Fibroblast of lung (primary cell): ENCODE data around the gene POR. TPM values are rescaled to one million over a fixed set of nuclear protein-coding genes. Genes with fewer than 3 reads are reported as not detected.

Experiments
- DNase-seq, 2 donors: peaks; one replicate each; pipeline versions ENCODE4 v3.0.0 to v3.0.0-alpha.2; 2010; ENCODE audit warnings: low read depth in 2 of 2
- H2AFZ ChIP-seq: 2 replicates; pipeline ENCODE4 v1.5.1; 2012; ENCODE audit warnings: low read length, control low read depth, inconsistent platforms
- H3K27ac ChIP-seq: 2 replicates; pipeline ENCODE4 v1.5.1; 2011; ENCODE audit warnings: low read length, control low read depth; ENCODE audit not compliant: insufficient read depth
- H3K27me3 ChIP-seq: 2 replicates; pipeline ENCODE4 v1.5.1; 2011; ENCODE audit warnings: mild to moderate bottlenecking, low read length; ENCODE audit not compliant: control insufficient read depth, insufficient read depth
- H3K36me3 ChIP-seq: 2 replicates; pipeline ENCODE4 v1.5.1; 2011; ENCODE audit warnings: low read length; ENCODE audit not compliant: control insufficient read depth, insufficient read depth
- H3K4me1 ChIP-seq: 2 replicates; pipeline ENCODE4 v1.5.1; 2011; ENCODE audit warnings: low read length; ENCODE audit not compliant: control insufficient read depth, insufficient read depth; ENCODE audit errors: extremely low read depth
- H3K4me2 ChIP-seq: 2 replicates; pipeline ENCODE4 v1.5.1; 2011; ENCODE audit warnings: low read length, control low read depth; ENCODE audit not compliant: insufficient read depth; ENCODE audit errors: extremely low read depth
- H3K4me3 ChIP-seq, 4 experiments: fragments of 200-600 bp in 1 of 4; sonication (generic) in 1 of 4; replicated peaks in 1 of 4; 2 replicates each; pipeline ENCODE4 v1.5.1; 2011 to 2016; ENCODE audit warnings: low read length in 4 of 4, low read depth in 3 of 4, mild to moderate bottlenecking in 3 of 4, control low read depth in 2 of 4, inconsistent platforms in 1 of 4, mixed read lengths in 1 of 4; ENCODE audit not compliant: insufficient read depth in 1 of 4; ENCODE audit errors: control extremely low read depth in 1 of 4
- H3K79me2 ChIP-seq: 2 replicates; pipeline ENCODE4 v1.5.1; 2012; ENCODE audit warnings: mild to moderate bottlenecking, low read length, inconsistent platforms; ENCODE audit not compliant: control insufficient read depth, insufficient read depth
- H3K9ac ChIP-seq: 2 replicates; pipeline ENCODE4 v1.5.1; 2011; ENCODE audit warnings: mild to moderate bottlenecking, low read length, control low read depth; ENCODE audit not compliant: insufficient read depth
- H3K9me3 ChIP-seq: 2 replicates; pipeline ENCODE4 v1.5.1; 2012; ENCODE audit warnings: low read depth, low read length; ENCODE audit not compliant: control insufficient read depth, insufficient read depth
- H4K20me1 ChIP-seq: 2 replicates; pipeline ENCODE4 v1.5.1; 2011; ENCODE audit warnings: low read length; ENCODE audit not compliant: control insufficient read depth, insufficient read depth; ENCODE audit errors: extremely low read depth
- CTCF ChIP-seq, 2 donors: IDR thresholded peaks in 1 of 2; conservative IDR thresholded peaks in 1 of 2; 1 replicate in 1 of 2; 2 replicates in 1 of 2; pipeline ENCODE4 v1.5.1; 2011 to 2012; ENCODE audit warnings: low read length in 2 of 2, control low read depth in 1 of 2, inconsistent platforms in 1 of 2, low read depth in 1 of 2, mild to moderate bottlenecking in 1 of 2
- EZH2 ChIP-seq: IDR thresholded peaks from 2 replicates; pipeline ENCODE4 v1.5.1; 2012; ENCODE audit warnings: low read length, control low read depth, mild to moderate bottlenecking; ENCODE audit errors: missing control alignments
- polyA plus RNA-seq, 2 donors: library from polyadenylated mRNA; depleted of rRNA in 1 of 2; stranded (reverse) in 1 of 2; unstranded in 1 of 2; fragments of >200 nt; gene quantifications; 2 replicates each; pipeline ENCODE4 v1.2.1, GENCODE V29; 2011 to 2012; ENCODE audit warnings: missing spikeins in 1 of 2
- total RNA-seq: library from RNA; depleted of rRNA; stranded (reverse); fragments of >200 nt; gene quantifications from 2 replicates; pipeline ENCODE4 v1.2.1, GENCODE V29; 2014

POR gene
- total and polyA plus RNA-seq, 2 donors (not counting 1 experiment from before 2014, with no cell fraction given) = 36.2 to 207 TPM

- H3K9me3 ChIP-seq = no peaks in the 10 kb centered on the region
- peak overlapping the region; percentile 51 for H3K27ac ChIP-seq
- no peak for DNase-seq
- H3K4me2 ChIP-seq = no peak overlapping the region
- no peak overlapping the region for H2AFZ ChIP-seq
- peaks cover 26% of the 10 kb centered on the region for H3K4me1 ChIP-seq
- H4K20me1 ChIP-seq = no peaks in the 10 kb centered on the region
- H3K36me3 ChIP-seq = peaks cover 6% of the 10 kb centered on the region
- no peak overlapping the region for H3K4me3 ChIP-seq
- H3K9ac ChIP-seq = no peak overlapping the region
- no peak for TF ChIP-seq EZH2
- TF ChIP-seq CTCF (conservative IDR thresholded peaks at IDR 0.05 in 1 of 2, IDR thresholded peaks at IDR 0.05 in 1 of 2; ENCODE audit: low read depth in 1 of 2, low read length in 2 of 2) = no peak
- H3K27me3 ChIP-seq = no peaks in the 10 kb centered on the region
- no peaks in the 10 kb centered on the region for H3K79me2 ChIP-seq
These were observed 93.3 kb downstream of the POR start for GRCh38 chr7:76008156-76008687.

- H3K4me1 ChIP-seq = peaks cover 26% of the 10 kb centered on the region
- H3K36me3 ChIP-seq = peaks cover 2% of the 10 kb centered on the region
- DNase-seq = peak in 1 of 2 donors; percentile 29
- no peak overlapping the region for H2AFZ ChIP-seq
- H3K9ac ChIP-seq = no peak overlapping the region
- H3K27ac ChIP-seq = peak overlapping the region; percentile 56
- H3K4me3 ChIP-seq = no peak overlapping the region
- H3K9me3 ChIP-seq = no peaks in the 10 kb centered on the region
- TF ChIP-seq CTCF (conservative IDR thresholded peaks at IDR 0.05 in 1 of 2, IDR thresholded peaks at IDR 0.05 in 1 of 2; ENCODE audit: low read depth in 1 of 2, low read length in 2 of 2) (no peak), EZH2 (no peak)
- H4K20me1 ChIP-seq = no peaks in the 10 kb centered on the region
- H3K27me3 ChIP-seq = no peaks in the 10 kb centered on the region
- no peaks in the 10 kb centered on the region for H3K79me2 ChIP-seq
- no peak overlapping the region for H3K4me2 ChIP-seq
These were observed 95.0 kb downstream of the POR start for GRCh38 chr7:76009672-76010600.

- H2AFZ ChIP-seq = no peak overlapping the region
- peak overlapping the region; percentile 56 for H3K27ac ChIP-seq
These were observed 96.5 kb downstream of the POR start for GRCh38 chr7:76011442-76011861.

More at GRCh38 chr7:76011442-76011861, 96.5 kb downstream of the POR start:
- Histone ChIP-seq H3K4me3 (no peak overlapping the region), H4K20me1 (no peaks in the 10 kb centered on the region), H3K9me3 (no peaks in the 10 kb centered on the region), H3K4me1 (peaks cover 26% of the 10 kb centered on the region), H3K79me2 (no peaks in the 10 kb centered on the region), H3K36me3 (no peaks in the 10 kb centered on the region), H3K4me2 (peak overlapping the region; percentile 49), H3K27me3 (no peaks in the 10 kb centered on the region), H3K9ac (no peak overlapping the region)
- peak; percentile 53 to 93 for DNase-seq
- TF ChIP-seq EZH2 (no peak), CTCF (conservative IDR thresholded peaks at IDR 0.05 in 1 of 2, IDR thresholded peaks at IDR 0.05 in 1 of 2; ENCODE audit: low read depth in 1 of 2, low read length in 2 of 2) (no peak)
